Measurements from ENCODE around the gene SLC7A10. TPM values are rescaled to one million over a fixed set of nuclear protein-coding genes. Genes with fewer than 3 reads are reported as not detected.

The SLC7A10 gene
- total RNA-seq, 3 donors from 2014 or later (not counting 1 experiment from before 2014, with no cell fraction given): not detected

GRCh38 chr19:33217881-33218280 lies 7.8 kb downstream of the SLC7A10 start:
- Mint-ChIP-seq H3K36me3 (no peaks in the 10 kb centered on the region), H3K4me1 (no peaks in the 10 kb centered on the region), H3K27me3 (ENCODE audit: low read depth in 2 of 2) (peaks cover 14 to 21% of the 10 kb centered on the region in 2 donors), H3K9me3 (no peaks in the 10 kb centered on the region), H3K27ac (no peak overlapping the region), H3K4me3 (no peak overlapping the region)
- no peak overlapping the region for H3K4me3 ChIP-seq (ENCODE audit: low read length)
- H3K27ac ChIP-seq (ENCODE audit: low read length): no peak overlapping the region
- no peaks in the 10 kb centered on the region for H3K9me3 ChIP-seq (ENCODE audit: control insufficient read depth, insufficient read depth, low read length)
- no peaks in the 10 kb centered on the region for H3K4me1 ChIP-seq (ENCODE audit: control insufficient read depth, insufficient read depth, low read length)
- TF ChIP-seq, protein P1, sequence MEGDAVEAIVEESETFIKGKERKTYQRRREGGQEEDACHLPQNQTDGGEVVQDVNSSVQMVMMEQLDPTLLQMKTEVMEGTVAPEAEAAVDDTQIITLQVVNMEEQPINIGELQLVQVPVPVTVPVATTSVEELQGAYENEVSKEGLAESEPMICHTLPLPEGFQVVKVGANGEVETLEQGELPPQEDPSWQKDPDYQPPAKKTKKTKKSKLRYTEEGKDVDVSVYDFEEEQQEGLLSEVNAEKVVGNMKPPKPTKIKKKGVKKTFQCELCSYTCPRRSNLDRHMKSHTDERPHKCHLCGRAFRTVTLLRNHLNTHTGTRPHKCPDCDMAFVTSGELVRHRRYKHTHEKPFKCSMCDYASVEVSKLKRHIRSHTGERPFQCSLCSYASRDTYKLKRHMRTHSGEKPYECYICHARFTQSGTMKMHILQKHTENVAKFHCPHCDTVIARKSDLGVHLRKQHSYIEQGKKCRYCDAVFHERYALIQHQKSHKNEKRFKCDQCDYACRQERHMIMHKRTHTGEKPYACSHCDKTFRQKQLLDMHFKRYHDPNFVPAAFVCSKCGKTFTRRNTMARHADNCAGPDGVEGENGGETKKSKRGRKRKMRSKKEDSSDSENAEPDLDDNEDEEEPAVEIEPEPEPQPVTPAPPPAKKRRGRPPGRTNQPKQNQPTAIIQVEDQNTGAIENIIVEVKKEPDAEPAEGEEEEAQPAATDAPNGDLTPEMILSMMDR (IDR thresholded peaks at IDR 0.05): no peak
- no peaks in the 10 kb centered on the region for H3K27me3 ChIP-seq (ENCODE audit: control insufficient read depth, insufficient read depth, low read length)
- ATAC-seq (no peak), DNase-seq (no peak)
- 93% methylated on average over 8 of the region's 8 CpGs for WGBS (ENCODE audit: insufficient coverage)
- H3K36me3 ChIP-seq (ENCODE audit: control insufficient read depth, insufficient read depth, low read length): no peaks in the 10 kb centered on the region
- intact Hi-C loops (cut with micrococcal nuclease): no loop called here

GRCh38 chr19:33216198-33216830 lies 9.3 kb downstream of the SLC7A10 start:
- no peak overlapping the region for H3K4me3 Mint-ChIP-seq
- H3K4me3 ChIP-seq (ENCODE audit: low read length): no peak overlapping the region
- TF ChIP-seq, protein P1 (IDR thresholded peaks at IDR 0.05): no peak
- no peaks in the 10 kb centered on the region for H3K4me1 ChIP-seq (ENCODE audit: control insufficient read depth, insufficient read depth, low read length)
- no peaks in the 10 kb centered on the region for H3K27me3 ChIP-seq (ENCODE audit: control insufficient read depth, insufficient read depth, low read length)
- DNase-seq: peak in 1 of 2 donors; percentile 20
- H3K36me3 ChIP-seq (ENCODE audit: control insufficient read depth, insufficient read depth, low read length): no peaks in the 10 kb centered on the region
- WGBS (ENCODE audit: insufficient coverage): 70% methylated on average over 12 of the region's 12 CpGs
- peaks cover 8 to 15% of the 10 kb centered on the region in 2 donors for H3K27me3 Mint-ChIP-seq (ENCODE audit: low read depth in 2 of 2)
- no peak overlapping the region for H3K27ac ChIP-seq (ENCODE audit: low read length)
- H3K9me3 Mint-ChIP-seq: no peaks in the 10 kb centered on the region
- no peaks in the 10 kb centered on the region for H3K9me3 ChIP-seq (ENCODE audit: control insufficient read depth, insufficient read depth, low read length)
- no peak overlapping the region for H3K27ac Mint-ChIP-seq
- no peak for ATAC-seq
- H3K4me1 Mint-ChIP-seq: no peaks in the 10 kb centered on the region
- H3K36me3 Mint-ChIP-seq: no peaks in the 10 kb centered on the region
- intact Hi-C loops (cut with micrococcal nuclease): no loop called here

DNA sequence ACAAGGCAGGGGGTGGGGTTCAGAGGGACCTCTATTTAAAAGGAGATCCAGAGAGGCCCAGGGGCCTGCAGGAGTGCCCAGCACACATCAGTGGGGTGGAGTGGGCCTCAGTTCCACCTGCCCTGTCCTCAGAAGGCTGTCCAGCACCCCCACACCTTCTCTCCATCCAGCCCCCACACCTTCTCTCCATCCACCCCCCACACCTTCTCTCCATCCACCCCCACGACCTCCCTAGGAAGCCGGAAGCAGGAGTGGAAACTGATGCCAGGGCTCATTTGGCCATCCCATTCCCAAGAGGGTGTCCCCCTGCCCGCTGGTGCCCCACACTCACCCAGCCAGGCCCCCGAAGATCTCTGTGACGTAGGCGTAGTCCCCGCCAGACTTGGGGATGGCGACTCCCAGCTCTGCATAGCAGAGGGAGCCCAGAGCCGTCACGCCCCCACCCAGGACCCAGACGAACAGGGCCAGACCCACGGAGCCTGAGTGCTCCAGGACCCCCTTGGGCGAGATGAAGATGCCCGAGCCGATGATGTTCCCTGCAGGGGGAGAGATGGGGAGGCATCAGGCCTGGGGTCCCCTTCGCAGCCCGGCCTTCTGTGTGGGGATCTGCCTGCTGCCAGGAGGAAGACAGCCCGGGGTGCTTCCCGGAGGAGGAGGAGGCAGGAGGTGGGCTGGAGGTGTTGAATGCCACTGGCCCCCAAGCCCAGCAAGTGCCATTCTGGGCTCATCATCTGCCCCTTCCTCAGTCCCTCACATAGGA lies 10.0 kb downstream of the SLC7A10 start:
- H3K27me3 ChIP-seq (ENCODE audit: control insufficient read depth, insufficient read depth, low read length): no peaks in the 10 kb centered on the region
- 90% methylated on average over 19 of the region's 19 CpGs for WGBS (ENCODE audit: insufficient coverage)
- TF ChIP-seq, protein P1 (IDR thresholded peaks at IDR 0.05): no peak
- no peak for DNase-seq
- no peak overlapping the region for H3K4me3 ChIP-seq (ENCODE audit: low read length)
- H3K4me1 ChIP-seq (ENCODE audit: control insufficient read depth, insufficient read depth, low read length): no peaks in the 10 kb centered on the region
- no peak overlapping the region for H3K27ac ChIP-seq (ENCODE audit: low read length)
- intact Hi-C loops (cut with micrococcal nuclease): no loop called here
- H3K4me3 Mint-ChIP-seq: no peak overlapping the region
- H3K36me3 ChIP-seq (ENCODE audit: control insufficient read depth, insufficient read depth, low read length): no peaks in the 10 kb centered on the region
- ATAC-seq: no peak
- H3K4me1 Mint-ChIP-seq: no peaks in the 10 kb centered on the region
- peaks cover under 1 to 8% of the 10 kb centered on the region in 2 donors for H3K27me3 Mint-ChIP-seq (ENCODE audit: low read depth in 2 of 2)
- no peaks in the 10 kb centered on the region for H3K9me3 Mint-ChIP-seq
- H3K9me3 ChIP-seq (ENCODE audit: control insufficient read depth, insufficient read depth, low read length): no peaks in the 10 kb centered on the region
- no peak overlapping the region for H3K27ac Mint-ChIP-seq
- H3K36me3 Mint-ChIP-seq: no peaks in the 10 kb centered on the region

All from natural killer cell (primary cell).